Esophagus muscularis mucosa (tissue), 3 donors: ENCODE data around the gene RAPGEF2.

Experiments used
- CTCF ChIP-seq, 3 experiments: fragments of 200-600 bp in 2 of 3; fragments of 450-650 bp in 1 of 3; sonication (generic) in 2 of 3; IDR thresholded peaks; one replicate each; pipeline ENCODE4 v1.5.1; 2017 to 2019; ENCODE audit warnings: antibody characterized with exemption in 3 of 3, mild to moderate bottlenecking in 2 of 3, moderate library complexity in 1 of 3
- POLR2AphosphoS5 ChIP-seq, 2 donors: sonication (generic); formaldehyde crosslinking; IDR thresholded peaks; one replicate each; pipeline ENCODE4 v1.6.1; 2017; ENCODE audit warnings: antibody characterized with exemption in 2 of 2

GRCh38 chr4:159337041-159337440 lies 234.2 kb downstream of the RAPGEF2 start:
- no peak for TF ChIP-seq CTCF (IDR thresholded peaks at IDR 0.05)
- TF ChIP-seq POLR2AphosphoS5 (IDR thresholded peaks at IDR 0.05): no peak
